ENCODE results near the gene TMEM235. TPM values are rescaled to one million over a fixed set of nuclear protein-coding genes. Genes with fewer than 3 reads are reported as not detected.

Gene TMEM235
- total and polyA plus RNA-seq, 9 of the 15 experiments (the other 6 are each of a cell fraction or from before 2014, with no cell fraction given) = not detected

DNA sequence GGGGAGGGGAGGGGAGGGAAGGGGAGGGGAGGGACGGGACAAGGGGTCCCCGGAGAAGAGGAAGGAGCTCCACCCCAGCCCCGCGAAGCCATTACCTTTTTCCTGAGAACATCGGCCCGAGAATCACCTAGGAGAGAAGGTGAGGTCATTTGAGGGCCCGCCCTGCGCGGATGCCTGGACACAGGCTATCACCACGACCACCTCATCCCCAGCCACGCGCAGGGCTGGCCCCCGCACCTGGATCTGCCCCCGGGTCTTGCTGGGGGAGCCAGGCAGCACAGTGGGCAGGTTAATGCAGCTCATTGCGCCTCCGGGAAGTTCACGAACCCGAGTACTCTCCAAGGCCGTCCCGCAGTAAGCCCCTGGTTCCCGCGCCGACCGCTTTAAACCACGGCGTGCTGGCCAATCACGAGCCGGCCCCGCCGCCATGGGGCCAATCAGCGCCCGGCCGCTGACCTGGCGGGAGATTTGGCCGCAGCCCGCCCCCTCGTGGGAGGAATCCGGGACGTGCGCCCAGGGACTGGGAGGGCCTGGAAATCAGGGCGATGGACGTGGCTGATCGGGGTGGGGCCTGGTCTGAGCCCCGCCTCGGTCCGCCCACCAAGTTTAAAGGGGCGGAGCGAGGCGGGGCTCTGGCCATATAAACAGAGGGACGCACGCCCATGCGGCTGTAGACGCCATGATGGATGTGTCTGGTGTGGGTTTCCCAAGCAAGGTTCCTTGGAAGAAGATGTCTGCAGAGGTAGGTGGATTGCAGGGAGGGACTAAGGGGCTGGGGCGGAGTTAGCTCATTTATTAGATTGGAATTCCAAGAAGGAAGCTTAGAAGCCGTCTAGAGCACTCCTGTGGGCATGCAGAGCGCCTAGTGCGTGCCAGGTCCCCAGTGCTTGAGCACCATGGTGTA, 44.5 kb upstream of the TMEM235 start, which contains the start of the genes AFMID and TK1 (continued):
- TF ChIP-seq CEBPG (CRISPR knock-in tag; IDR thresholded peaks at IDR 0.05) (no peak), CEBPG (tag; conservative IDR thresholded peaks at IDR 0.05 in 1 of 2, IDR thresholded peaks at IDR 0.05 in 1 of 2) (no peak), CCNT2 (IDR thresholded peaks at IDR 0.05; ENCODE audit: borderline replicate concordance, extremely low read depth, insufficient read length, low read depth, low read length) (peak; percentile 91), FOXJ2 (tag; IDR thresholded peaks at IDR 0.05) (peak; percentile 23; the same call in 1 of the 2 replicates), ZC3H4 (CRISPR knock-in tag; IDR thresholded peaks at IDR 0.05; ENCODE audit: borderline replicate concordance) (no peak), DACH1 (IDR thresholded peaks at IDR 0.05; ENCODE audit: partially characterized antibody) (no peak), DMBX1 (CRISPR knock-in tag; IDR thresholded peaks at IDR 0.05; ENCODE audit: borderline replicate concordance) (no peak), ZNF586 (CRISPR knock-in tag; conservative IDR thresholded peaks at IDR 0.05) (no peak), TEAD2 (tag; IDR thresholded peaks at IDR 0.05) (peak; percentile 100), ZEB2 (IDR thresholded peaks at IDR 0.05) (0 out of 2 replicates have a peak, but pooled peaks have one; percentile 24), PTTG1 (tag; IDR thresholded peaks at IDR 0.05; ENCODE audit: low read depth) (no peak), POLR3A (IDR thresholded peaks at IDR 0.05; ENCODE audit: borderline replicate concordance, extremely low read depth, insufficient read depth, insufficient read length) (no peak), SMC3 (conservative IDR thresholded peaks at IDR 0.05; ENCODE audit: insufficient read depth, low read depth, low read length) (0 out of 2 replicates have a peak, but pooled peaks have one; percentile 9)
- TF ChIP-seq, protein P1, sequence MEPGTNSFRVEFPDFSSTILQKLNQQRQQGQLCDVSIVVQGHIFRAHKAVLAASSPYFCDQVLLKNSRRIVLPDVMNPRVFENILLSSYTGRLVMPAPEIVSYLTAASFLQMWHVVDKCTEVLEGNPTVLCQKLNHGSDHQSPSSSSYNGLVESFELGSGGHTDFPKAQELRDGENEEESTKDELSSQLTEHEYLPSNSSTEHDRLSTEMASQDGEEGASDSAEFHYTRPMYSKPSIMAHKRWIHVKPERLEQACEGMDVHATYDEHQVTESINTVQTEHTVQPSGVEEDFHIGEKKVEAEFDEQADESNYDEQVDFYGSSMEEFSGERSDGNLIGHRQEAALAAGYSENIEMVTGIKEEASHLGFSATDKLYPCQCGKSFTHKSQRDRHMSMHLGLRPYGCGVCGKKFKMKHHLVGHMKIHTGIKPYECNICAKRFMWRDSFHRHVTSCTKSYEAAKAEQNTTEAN (CRISPR knock-in tag; IDR thresholded peaks at IDR 0.05) = peak; percentile 61; the same call in 1 of the 2 replicates
- TF ChIP-seq, protein P2, sequence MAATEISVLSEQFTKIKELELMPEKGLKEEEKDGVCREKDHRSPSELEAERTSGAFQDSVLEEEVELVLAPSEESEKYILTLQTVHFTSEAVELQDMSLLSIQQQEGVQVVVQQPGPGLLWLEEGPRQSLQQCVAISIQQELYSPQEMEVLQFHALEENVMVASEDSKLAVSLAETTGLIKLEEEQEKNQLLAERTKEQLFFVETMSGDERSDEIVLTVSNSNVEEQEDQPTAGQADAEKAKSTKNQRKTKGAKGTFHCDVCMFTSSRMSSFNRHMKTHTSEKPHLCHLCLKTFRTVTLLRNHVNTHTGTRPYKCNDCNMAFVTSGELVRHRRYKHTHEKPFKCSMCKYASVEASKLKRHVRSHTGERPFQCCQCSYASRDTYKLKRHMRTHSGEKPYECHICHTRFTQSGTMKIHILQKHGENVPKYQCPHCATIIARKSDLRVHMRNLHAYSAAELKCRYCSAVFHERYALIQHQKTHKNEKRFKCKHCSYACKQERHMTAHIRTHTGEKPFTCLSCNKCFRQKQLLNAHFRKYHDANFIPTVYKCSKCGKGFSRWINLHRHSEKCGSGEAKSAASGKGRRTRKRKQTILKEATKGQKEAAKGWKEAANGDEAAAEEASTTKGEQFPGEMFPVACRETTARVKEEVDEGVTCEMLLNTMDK (IDR thresholded peaks at IDR 0.05; ENCODE audit: borderline replicate concordance, insufficient read depth, low read depth, low read length, poor library complexity, severe bottlenecking) = peak; percentile 99
- TF ChIP-seq, protein P3, sequence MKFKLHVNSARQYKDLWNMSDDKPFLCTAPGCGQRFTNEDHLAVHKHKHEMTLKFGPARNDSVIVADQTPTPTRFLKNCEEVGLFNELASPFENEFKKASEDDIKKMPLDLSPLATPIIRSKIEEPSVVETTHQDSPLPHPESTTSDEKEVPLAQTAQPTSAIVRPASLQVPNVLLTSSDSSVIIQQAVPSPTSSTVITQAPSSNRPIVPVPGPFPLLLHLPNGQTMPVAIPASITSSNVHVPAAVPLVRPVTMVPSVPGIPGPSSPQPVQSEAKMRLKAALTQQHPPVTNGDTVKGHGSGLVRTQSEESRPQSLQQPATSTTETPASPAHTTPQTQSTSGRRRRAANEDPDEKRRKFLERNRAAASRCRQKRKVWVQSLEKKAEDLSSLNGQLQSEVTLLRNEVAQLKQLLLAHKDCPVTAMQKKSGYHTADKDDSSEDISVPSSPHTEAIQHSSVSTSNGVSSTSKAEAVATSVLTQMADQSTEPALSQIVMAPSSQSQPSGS (CRISPR knock-in tag; IDR thresholded peaks at IDR 0.05) = no peak
- TF ChIP-seq, protein P4, sequence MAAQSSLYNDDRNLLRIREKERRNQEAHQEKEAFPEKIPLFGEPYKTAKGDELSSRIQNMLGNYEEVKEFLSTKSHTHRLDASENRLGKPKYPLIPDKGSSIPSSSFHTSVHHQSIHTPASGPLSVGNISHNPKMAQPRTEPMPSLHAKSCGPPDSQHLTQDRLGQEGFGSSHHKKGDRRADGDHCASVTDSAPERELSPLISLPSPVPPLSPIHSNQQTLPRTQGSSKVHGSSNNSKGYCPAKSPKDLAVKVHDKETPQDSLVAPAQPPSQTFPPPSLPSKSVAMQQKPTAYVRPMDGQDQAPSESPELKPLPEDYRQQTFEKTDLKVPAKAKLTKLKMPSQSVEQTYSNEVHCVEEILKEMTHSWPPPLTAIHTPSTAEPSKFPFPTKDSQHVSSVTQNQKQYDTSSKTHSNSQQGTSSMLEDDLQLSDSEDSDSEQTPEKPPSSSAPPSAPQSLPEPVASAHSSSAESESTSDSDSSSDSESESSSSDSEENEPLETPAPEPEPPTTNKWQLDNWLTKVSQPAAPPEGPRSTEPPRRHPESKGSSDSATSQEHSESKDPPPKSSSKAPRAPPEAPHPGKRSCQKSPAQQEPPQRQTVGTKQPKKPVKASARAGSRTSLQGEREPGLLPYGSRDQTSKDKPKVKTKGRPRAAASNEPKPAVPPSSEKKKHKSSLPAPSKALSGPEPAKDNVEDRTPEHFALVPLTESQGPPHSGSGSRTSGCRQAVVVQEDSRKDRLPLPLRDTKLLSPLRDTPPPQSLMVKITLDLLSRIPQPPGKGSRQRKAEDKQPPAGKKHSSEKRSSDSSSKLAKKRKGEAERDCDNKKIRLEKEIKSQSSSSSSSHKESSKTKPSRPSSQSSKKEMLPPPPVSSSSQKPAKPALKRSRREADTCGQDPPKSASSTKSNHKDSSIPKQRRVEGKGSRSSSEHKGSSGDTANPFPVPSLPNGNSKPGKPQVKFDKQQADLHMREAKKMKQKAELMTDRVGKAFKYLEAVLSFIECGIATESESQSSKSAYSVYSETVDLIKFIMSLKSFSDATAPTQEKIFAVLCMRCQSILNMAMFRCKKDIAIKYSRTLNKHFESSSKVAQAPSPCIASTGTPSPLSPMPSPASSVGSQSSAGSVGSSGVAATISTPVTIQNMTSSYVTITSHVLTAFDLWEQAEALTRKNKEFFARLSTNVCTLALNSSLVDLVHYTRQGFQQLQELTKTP (IDR thresholded peaks at IDR 0.05; ENCODE audit: low read depth in 1 of 2, partially characterized antibody in 2 of 2) = no peak
